Natural killer cell treated with Interleukin-12 subunit alpha and Interleukin-12 subunit beta and Interleukin-15 and Interleukin-18, amount 100 ng/mL, for 72 hours (primary cell): ENCODE measurements around the gene KIAA1671. TPM values are rescaled to one million over a fixed set of nuclear protein-coding genes. Genes with fewer than 3 reads are reported as not detected.

Experiments used
- ATAC-seq, 2 donors: fragments of 150-1000 bp; cut with Tn5 transposase in 1 of 2; sonication (Bioruptor Pico), chemical (Tn5 transposase) in 1 of 2; 2 replicates each; pipeline ENCODE4 v1.10.0; 2021
- DNase-seq: peaks from one replicate; pipeline ENCODE4 v3.0.0; 2022; ENCODE audit warnings: low spot score
- H3K27ac Mint-ChIP-seq, 2 donors: 1 replicate in 1 of 2; 2 replicates in 1 of 2; pipeline ENCODE4 v1.8.0; 2022; ENCODE audit warnings: mixed read lengths in 2 of 2, mild to moderate bottlenecking in 1 of 2, moderate library complexity in 1 of 2
- H3K27me3 Mint-ChIP-seq, 2 donors: 1 replicate in 1 of 2; 2 replicates in 1 of 2; pipeline ENCODE4 v1.8.0; 2022; ENCODE audit warnings: mixed read lengths in 2 of 2
- H3K36me3 Mint-ChIP-seq: one replicate; pipeline ENCODE4 v1.8.0; 2022; ENCODE audit warnings: mixed read lengths
- H3K4me1 Mint-ChIP-seq, 2 donors: 1 replicate in 1 of 2; 2 replicates in 1 of 2; pipeline ENCODE4 v1.8.0; 2022; ENCODE audit warnings: low read depth in 2 of 2, mixed read lengths in 2 of 2, mild to moderate bottlenecking in 1 of 2
- H3K4me3 Mint-ChIP-seq: one replicate; pipeline ENCODE4 v1.8.0; 2022; ENCODE audit warnings: mixed read lengths
- H3K9me3 Mint-ChIP-seq: 2 replicates; pipeline ENCODE4 v1.8.0; 2022; ENCODE audit warnings: mixed read lengths
- total RNA-seq, 2 donors: library from RNA; stranded (reverse); gene quantifications; one replicate each; pipeline ENCODE4 v1.2.3, GENCODE V29; 2022

KIAA1671 gene
- total RNA-seq, 2 donors from 2014 or later = 11.7 to 21.3 TPM

DNA sequence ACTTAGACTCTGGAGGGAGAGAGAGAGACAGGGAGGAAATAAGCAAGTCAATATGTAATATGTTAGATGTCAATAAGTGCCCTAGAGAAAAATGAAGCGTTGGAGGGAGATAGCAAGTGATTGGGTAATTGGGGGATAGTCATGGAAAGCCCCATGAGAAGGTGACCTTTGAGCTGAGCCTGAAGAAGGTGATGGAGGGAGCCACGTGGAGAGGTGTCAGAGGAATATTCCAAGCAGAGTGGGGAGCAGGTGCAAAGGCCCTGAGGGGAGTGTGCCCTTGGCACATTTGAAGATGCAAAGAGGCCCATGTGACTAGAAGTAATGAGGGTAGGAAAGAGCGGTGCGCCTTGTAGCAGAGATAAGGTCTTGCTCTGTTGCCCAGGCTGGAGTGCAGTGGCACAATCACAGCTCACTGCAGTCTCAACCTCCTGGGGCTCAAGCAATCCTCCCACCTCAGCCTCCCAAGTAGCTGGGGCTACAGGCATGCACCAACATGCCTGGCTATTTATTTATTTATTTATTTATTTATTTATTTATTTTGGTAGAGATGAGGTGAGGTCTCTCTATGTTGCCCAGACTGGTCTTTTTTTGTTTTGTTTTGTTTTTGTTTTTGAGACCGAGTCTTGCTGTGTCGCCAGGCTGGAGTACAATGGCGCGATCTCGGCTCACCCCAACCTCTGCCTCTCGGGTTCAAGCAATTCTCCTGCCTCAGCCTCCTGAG is 8.1 kb upstream of the KIAA1671 start:
- Mint-ChIP-seq H3K36me3 (no peaks in the 10 kb centered on the region), H3K4me3 (no peak overlapping the region), H3K27me3 (peaks cover 18 to 19% of the 10 kb centered on the region in 2 donors), H3K27ac (no peak overlapping the region), H3K9me3 (no peaks in the 10 kb centered on the region), H3K4me1 (no peaks in the 10 kb centered on the region)
- DNase-seq (no peak), ATAC-seq (no peak)

DNA sequence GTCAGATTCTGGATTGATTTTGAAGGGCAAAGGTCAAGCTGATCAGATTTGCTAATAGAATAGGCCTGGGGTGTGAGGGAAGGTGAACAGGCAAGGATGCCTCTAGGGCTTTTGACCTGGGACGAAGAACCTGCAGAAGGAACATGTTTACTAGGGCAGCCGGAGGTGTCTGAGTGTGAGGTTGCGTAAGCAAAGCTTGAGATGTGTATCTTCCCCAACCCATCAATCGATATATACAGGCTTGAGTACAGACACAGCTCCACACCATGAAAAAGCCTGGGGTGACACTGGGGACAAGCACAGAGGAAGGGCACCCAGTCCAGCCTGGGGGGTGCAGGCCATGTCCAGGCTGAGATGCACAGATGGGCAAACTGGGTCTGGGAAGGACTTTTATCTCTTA is 7.1 kb upstream of the KIAA1671 start:
- Mint-ChIP-seq H3K27me3 (peaks cover 28 to 29% of the 10 kb centered on the region in 2 donors), H3K9me3 (no peaks in the 10 kb centered on the region), H3K36me3 (no peaks in the 10 kb centered on the region), H3K4me3 (no peak overlapping the region), H3K27ac (no peak overlapping the region), H3K4me1 (peaks cover 8 to 9% of the 10 kb centered on the region in 2 donors)
- ATAC-seq = no peak
- no peak for DNase-seq

- ATAC-seq = no peak
- no peaks in the 10 kb centered on the region for H3K9me3 Mint-ChIP-seq
- peaks cover 18 to 19% of the 10 kb centered on the region in 2 donors for H3K4me1 Mint-ChIP-seq
- no peak overlapping the region for H3K4me3 Mint-ChIP-seq
- no peak for DNase-seq
- H3K27me3 Mint-ChIP-seq = peaks cover 37 to 42% of the 10 kb centered on the region in 2 donors
- H3K36me3 Mint-ChIP-seq = no peaks in the 10 kb centered on the region
- no peak overlapping the region for H3K27ac Mint-ChIP-seq
Observed at GRCh38 chr22:24947383-24947782, 5.1 kb upstream of the KIAA1671 start.

DNA sequence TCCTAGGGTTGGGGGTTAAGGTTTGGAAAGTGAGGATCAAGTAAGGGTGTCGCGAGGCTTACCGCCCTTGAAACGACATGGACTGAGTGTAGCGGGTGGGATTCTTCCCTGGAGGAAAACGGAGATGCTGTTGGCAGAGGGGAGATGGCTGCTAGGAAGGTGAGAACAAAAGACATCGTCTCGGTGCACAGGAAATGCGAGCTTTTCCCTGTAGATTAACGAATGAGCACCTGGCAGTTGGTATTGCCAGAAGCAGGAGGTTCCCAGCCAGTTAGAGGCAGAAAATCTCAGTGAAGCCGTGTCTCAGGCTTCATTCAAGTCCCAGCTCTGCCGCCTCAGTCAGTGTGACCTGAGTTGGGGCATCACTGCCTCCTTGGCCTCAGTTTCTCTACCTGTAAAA is 4.6 kb upstream of the KIAA1671 start:
- H3K27ac Mint-ChIP-seq = no peak overlapping the region

GRCh38 chr22:24948356-24949202 is 3.9 kb upstream of the KIAA1671 start:
- ATAC-seq = no peak
- no peak overlapping the region for H3K27ac Mint-ChIP-seq
- H3K27me3 Mint-ChIP-seq = peaks cover 35 to 49% of the 10 kb centered on the region in 2 donors

More for the DNA sequence above, 4.6 kb upstream of the KIAA1671 start:
- no peak overlapping the region for H3K4me3 Mint-ChIP-seq
- no peak for DNase-seq
- H3K4me1 Mint-ChIP-seq = peaks cover 19% of the 10 kb centered on the region in 2 donors
- no peaks in the 10 kb centered on the region for H3K36me3 Mint-ChIP-seq
- H3K27me3 Mint-ChIP-seq = peaks cover 33 to 44% of the 10 kb centered on the region in 2 donors
- H3K9me3 Mint-ChIP-seq = no peaks in the 10 kb centered on the region
- ATAC-seq = no peak

GRCh38 chr22:24950272-24950902 is 2.1 kb upstream of the KIAA1671 start:
- ATAC-seq (no peak), DNase-seq (no peak)
- no peaks in the 10 kb centered on the region for H3K9me3 Mint-ChIP-seq
- H3K4me1 Mint-ChIP-seq = peaks cover 22% of the 10 kb centered on the region in 2 donors
- no peak overlapping the region for H3K27ac Mint-ChIP-seq
- H3K4me3 Mint-ChIP-seq = no peak overlapping the region
- H3K36me3 Mint-ChIP-seq = no peaks in the 10 kb centered on the region
- peaks cover 39 to 57% of the 10 kb centered on the region in 2 donors for H3K27me3 Mint-ChIP-seq

More at GRCh38 chr22:24948356-24949202, 3.9 kb upstream of the KIAA1671 start:
- no peak for DNase-seq
- H3K4me3 Mint-ChIP-seq = no peak overlapping the region
- no peaks in the 10 kb centered on the region for H3K36me3 Mint-ChIP-seq
- H3K4me1 Mint-ChIP-seq = peaks cover 22% of the 10 kb centered on the region in 2 donors
- no peaks in the 10 kb centered on the region for H3K9me3 Mint-ChIP-seq

DNA sequence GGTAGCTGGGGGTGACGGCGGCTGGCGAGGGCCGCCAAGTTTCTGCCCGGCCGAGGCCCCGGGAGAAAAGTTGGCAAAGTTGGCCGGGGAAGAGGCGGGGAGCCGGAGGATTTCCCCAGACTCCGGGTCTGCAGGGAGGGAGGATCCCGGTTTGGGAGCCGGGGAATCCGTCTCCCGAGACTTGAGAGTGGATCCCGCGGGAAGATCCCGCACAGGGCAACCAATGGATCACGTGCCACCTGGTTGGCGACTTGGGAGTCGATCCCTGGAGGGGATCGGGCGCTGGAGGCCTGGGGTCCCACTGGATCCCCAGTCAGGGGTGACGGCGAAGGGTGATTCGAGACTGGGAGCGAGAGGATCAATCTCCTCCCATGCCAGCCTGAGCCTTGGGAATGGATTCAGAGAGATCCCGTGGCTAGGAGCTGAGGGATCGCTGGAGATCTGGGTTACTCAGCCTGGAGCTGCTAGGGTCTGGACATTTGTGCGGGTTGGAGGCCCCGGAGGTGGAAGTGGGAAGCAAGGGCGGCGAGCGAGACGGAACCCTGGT is 394 bp downstream of the KIAA1671 start:
- Mint-ChIP-seq H3K27ac (no peak overlapping the region), H3K36me3 (no peaks in the 10 kb centered on the region), H3K4me3 (peak overlapping the region; percentile 64), H3K27me3 (peaks cover 40 to 53% of the 10 kb centered on the region in 2 donors), H3K9me3 (no peaks in the 10 kb centered on the region), H3K4me1 (peaks cover 22% of the 10 kb centered on the region in 2 donors)
- no peak for DNase-seq
- no peak for ATAC-seq

- H3K4me1 Mint-ChIP-seq = peaks cover 22% of the 10 kb centered on the region in 2 donors
- H3K36me3 Mint-ChIP-seq = no peaks in the 10 kb centered on the region
- ATAC-seq (no peak), DNase-seq (no peak)
- H3K27me3 Mint-ChIP-seq = peaks cover 40 to 50% of the 10 kb centered on the region in 2 donors
- H3K27ac Mint-ChIP-seq = no peak overlapping the region
- peak overlapping the region; percentile 64 for H3K4me3 Mint-ChIP-seq
- H3K9me3 Mint-ChIP-seq = no peaks in the 10 kb centered on the region
Observed at GRCh38 chr22:24953384-24954113, 1.0 kb downstream of the KIAA1671 start.

DNA sequence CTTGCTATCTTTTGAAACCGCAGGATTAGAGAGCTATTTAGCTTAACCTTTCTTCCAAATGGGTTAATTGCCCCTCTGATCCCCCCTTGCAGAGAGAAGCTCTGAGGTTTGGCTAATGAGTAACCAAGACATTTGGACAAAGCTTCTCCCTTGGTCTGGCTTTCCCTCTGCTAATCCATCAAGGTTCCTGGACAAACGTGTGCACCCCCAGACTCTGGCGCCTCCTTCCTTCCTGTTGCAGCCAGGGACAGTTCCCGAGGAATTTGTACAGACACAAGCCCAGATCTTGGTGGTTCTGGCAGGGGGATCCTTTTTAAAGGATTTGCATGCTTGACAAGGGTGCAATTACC is 1.6 kb downstream of the KIAA1671 start:
- no peak overlapping the region for H3K27ac Mint-ChIP-seq
- peak overlapping the region; percentile 64 for H3K4me3 Mint-ChIP-seq
- no peak for ATAC-seq
- peaks cover 22% of the 10 kb centered on the region in 2 donors for H3K4me1 Mint-ChIP-seq
- peaks cover 40 to 50% of the 10 kb centered on the region in 2 donors for H3K27me3 Mint-ChIP-seq
- H3K36me3 Mint-ChIP-seq = no peaks in the 10 kb centered on the region
- DNase-seq = no peak
- no peaks in the 10 kb centered on the region for H3K9me3 Mint-ChIP-seq

GRCh38 chr22:24954856-24955255 is 2.3 kb downstream of the KIAA1671 start:
- peaks cover 35 to 43% of the 10 kb centered on the region in 2 donors for H3K27me3 Mint-ChIP-seq
- H3K4me3 Mint-ChIP-seq = no peak overlapping the region
- DNase-seq = no peak
- no peak for ATAC-seq
- H3K36me3 Mint-ChIP-seq = no peaks in the 10 kb centered on the region
- H3K9me3 Mint-ChIP-seq = no peaks in the 10 kb centered on the region
- no peak overlapping the region for H3K27ac Mint-ChIP-seq
- H3K4me1 Mint-ChIP-seq = peaks cover 19 to 20% of the 10 kb centered on the region in 2 donors

- Mint-ChIP-seq H3K4me1 (peaks cover 11 to 14% of the 10 kb centered on the region in 2 donors), H3K27me3 (peaks cover 21 to 28% of the 10 kb centered on the region in 2 donors)
- no peak for ATAC-seq
Observed at GRCh38 chr22:24957043-24957442, 4.5 kb downstream of the KIAA1671 start.

DNA sequence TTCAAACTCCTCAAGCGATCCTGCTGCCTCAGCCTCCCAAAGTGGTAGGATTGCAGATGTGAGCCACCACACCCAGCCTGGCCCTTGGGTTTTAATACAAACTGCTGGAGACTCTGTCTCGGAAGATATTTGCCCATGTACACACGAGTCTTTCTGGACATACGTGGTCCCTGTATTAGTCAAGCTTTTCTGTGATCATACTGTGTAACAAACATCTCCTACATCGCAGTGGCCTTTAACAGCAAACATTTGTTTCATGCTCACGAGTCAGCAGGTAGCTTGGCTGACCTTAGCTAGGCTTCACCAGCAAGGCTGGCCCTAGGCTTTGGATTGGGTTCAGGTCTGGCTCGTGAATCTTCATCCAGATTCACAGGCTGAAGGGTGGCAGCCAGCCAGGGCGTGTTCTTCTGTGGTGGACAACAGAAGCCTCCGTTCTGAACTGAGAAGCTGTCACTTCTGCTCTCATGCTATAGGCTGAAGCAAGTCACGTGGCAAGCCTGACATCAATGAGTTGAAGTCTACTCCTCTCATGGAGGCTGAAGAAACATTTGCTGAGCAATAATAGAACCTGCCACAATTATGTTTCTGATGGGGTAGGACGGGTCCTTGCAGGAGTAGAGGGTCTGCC is 8.8 kb downstream of the KIAA1671 start:
- no peaks in the 10 kb centered on the region for H3K9me3 Mint-ChIP-seq
- H3K36me3 Mint-ChIP-seq = no peaks in the 10 kb centered on the region
- peaks cover 0 to 4% of the 10 kb centered on the region in 2 donors for H3K27me3 Mint-ChIP-seq
- no peak overlapping the region for H3K4me3 Mint-ChIP-seq
- peak in 1 of 2 donors; percentile 33 for ATAC-seq
- H3K27ac Mint-ChIP-seq = peak overlapping the region in 1 of 2 donors; percentile 22
- no peak for DNase-seq
- H3K4me1 Mint-ChIP-seq = peaks cover 8 to 10% of the 10 kb centered on the region in 2 donors

More at GRCh38 chr22:24957043-24957442, 4.5 kb downstream of the KIAA1671 start:
- DNase-seq = no peak
- no peaks in the 10 kb centered on the region for H3K9me3 Mint-ChIP-seq
- H3K27ac Mint-ChIP-seq = no peak overlapping the region
- H3K4me3 Mint-ChIP-seq = no peak overlapping the region
- no peaks in the 10 kb centered on the region for H3K36me3 Mint-ChIP-seq
